ENCODE data around the gene ASB16.
A peak's percentile ranks its signal among the peaks of the same experiment; 100 is the strongest.

ASB16 gene

DNA sequence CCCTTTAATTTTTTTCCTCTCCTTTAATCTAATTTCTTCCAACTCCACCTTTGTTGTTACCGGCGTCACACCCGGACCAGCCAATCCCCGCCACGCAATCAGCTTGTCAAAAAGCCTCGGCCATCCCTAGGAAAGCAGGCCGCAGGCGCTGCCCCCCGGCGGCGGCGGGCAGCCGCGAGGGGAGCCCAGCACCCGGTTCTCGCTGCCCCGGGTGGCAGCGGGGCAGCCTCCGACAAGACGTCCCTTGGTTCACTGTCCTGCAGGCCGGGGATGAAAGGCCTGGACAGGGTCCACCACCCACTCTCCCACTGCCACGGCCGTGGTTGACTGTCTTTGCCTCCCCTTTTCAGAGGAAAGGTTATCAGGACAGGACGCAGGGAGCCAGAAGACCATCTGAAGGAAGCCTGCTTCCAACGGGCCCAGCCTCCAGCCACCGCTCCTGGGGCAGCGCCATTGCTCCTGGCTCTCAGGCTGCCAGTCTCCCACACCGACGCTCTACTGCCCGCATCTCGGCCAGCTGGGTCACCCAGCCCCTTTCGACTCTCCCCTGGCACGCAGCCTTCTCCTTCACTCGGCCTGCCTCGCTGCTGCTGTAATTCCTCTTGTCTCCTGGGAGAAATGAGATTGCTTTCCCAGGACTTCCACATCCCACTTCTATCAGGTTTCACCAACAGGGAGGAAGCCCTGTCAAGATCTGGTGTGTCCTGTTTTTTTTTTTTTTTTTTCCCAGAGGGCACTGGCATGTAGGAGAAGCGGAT is 51.8 kb downstream of the ASB16 start:
- peak; percentile 90 for DNase-seq (ENCODE audit: low spot score)

DNA sequence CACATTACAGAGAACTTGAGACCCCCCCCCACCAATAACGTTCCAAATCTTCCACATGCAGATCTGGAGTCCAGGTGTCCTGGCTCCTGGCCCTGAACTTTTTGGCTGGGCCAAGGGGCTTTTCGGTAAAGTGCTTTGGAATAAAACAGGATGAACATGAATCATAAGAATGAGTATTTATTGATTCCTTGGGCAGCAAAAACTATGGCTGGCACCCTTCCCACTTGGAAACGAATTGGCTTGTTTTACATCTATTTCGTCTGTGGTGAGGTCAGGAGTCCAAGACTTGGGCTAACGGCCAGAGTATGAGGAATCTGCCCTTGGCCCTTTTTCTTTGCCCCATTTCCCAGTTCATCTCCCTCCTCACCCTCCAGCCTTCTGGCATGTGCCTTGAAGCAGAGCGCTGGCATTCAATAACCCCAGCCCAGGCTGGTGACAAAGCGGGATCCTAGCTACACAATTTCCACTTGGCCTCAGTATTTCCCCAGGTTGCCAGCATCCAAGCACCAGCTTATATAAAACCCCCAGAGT is 53.1 kb downstream of the ASB16 start:
- no peak for DNase-seq (ENCODE audit: low spot score)

Data from HuH-7 (cell line).